Heart right ventricle (tissue), 16 donors: ENCODE data around the gene SRP68. TPM values are rescaled to one million over a fixed set of nuclear protein-coding genes. Genes with fewer than 3 reads are reported as not detected.

Experiments
- ATAC-seq, 8 donors: fragments of 200-7000 bp; cut with Tn5 transposase; one replicate each; pipeline ENCODE4 v1.9.1; 2020; ENCODE audit warnings: mild to moderate bottlenecking in 8 of 8, moderate library complexity in 8 of 8, moderate number of reproducible peaks in 1 of 8
- DNase-seq, 2 donors: peaks; one replicate each; pipeline ENCODE4 v3.0.0-alpha.2; 2020
- H3K27ac ChIP-seq, 10 donors: fragments of 200-600 bp; sonication (generic) in 2 of 10; one replicate each; pipeline versions ENCODE4 v1.5.0 to v1.8.0; 2020 to 2022; ENCODE audit warnings: mild to moderate bottlenecking in 3 of 10
- H3K27me3 ChIP-seq, 7 donors: fragments of 200-600 bp; one replicate each; pipeline ENCODE4 v1.8.0; 2021 to 2022; ENCODE audit warnings: mild to moderate bottlenecking in 2 of 7
- H3K36me3 ChIP-seq, 9 donors: fragments of 200-600 bp; sonication (generic) in 1 of 9; one replicate each; pipeline versions ENCODE4 v1.5.0 to v1.8.0; 2020 to 2022; ENCODE audit warnings: mild to moderate bottlenecking in 2 of 9
- H3K4me1 ChIP-seq, 9 donors: fragments of 200-600 bp; sonication (generic) in 1 of 9; one replicate each; pipeline versions ENCODE4 v1.5.0 to v1.8.0; 2020 to 2022; ENCODE audit warnings: mild to moderate bottlenecking in 4 of 9
- H3K4me3 ChIP-seq, 10 donors: fragments of 200-600 bp; sonication (generic) in 2 of 10; one replicate each; pipeline versions ENCODE4 v1.5.0 to v1.8.0; 2020 to 2022; ENCODE audit warnings: mild to moderate bottlenecking in 7 of 10, moderate library complexity in 2 of 10
- H3K9me3 ChIP-seq, 11 donors: fragments of 200-600 bp in 10 of 11; sonication (generic) in 2 of 11; one replicate each; pipeline versions ENCODE4 v1.5.0 to v1.8.0; 2013 to 2022; ENCODE audit warnings: mild to moderate bottlenecking in 2 of 11, control low read depth in 1 of 11, moderate library complexity in 1 of 11
- CTCF ChIP-seq, 9 donors: fragments of 200-600 bp; sonication (generic) in 2 of 9; IDR thresholded peaks; one replicate each; pipeline versions ENCODE4 v1.5.0 to v1.8.0; 2021 to 2022; ENCODE audit warnings: antibody characterized with exemption in 9 of 9, mild to moderate bottlenecking in 5 of 9, moderate library complexity in 1 of 9
- WGBS, 2 donors: extraction: QIAGEN DNeasy Blood & Tissue Kit; methylation state at CpG; one replicate each; pipeline ENCODE4 v1.1.7; 2013; ENCODE audit warnings: inconsistent platforms in 1 of 2; 5-methylcytosine and 5-hydroxymethylcytosine counted together
- intact Hi-C, 10 donors: fragments of 100-400 bp; cut with DNase I; formaldehyde crosslinking; loops; one replicate each; pipeline versions ENCODE4 v1.11.1 to v1.14.2; 2022
- polyA plus RNA-seq, 2 donors: library from polyadenylated mRNA; stranded (reverse); fragments of 200-250 nt; gene quantifications; one replicate each; pipeline ENCODE4 v1.2.3, GENCODE V29; 2013
- total RNA-seq, 10 donors: library from RNA; stranded (reverse); fragmentation: NEBNext Ultra II Directional in 3 of 10; extraction: Animal tissue kit (Norgen Biotek cat#: 25700) in 3 of 10; gene quantifications; one replicate each; pipeline versions ENCODE4 v1.2.1 to v1.2.4, GENCODE V29; 2021 to 2023
- donor health status: Arrhythmogenic right ventricular cardiomyopathy.
- donor health status: ischemic (EF 13 %, LVEDD 7.1; RV severe dilation, severe dysfunction).
- donor health status: healthy with polysubstance abuse.
- donor health status: DM: no; HTN: yes; CAD: no.
- donor health status: DM: no; HTN: no; CAD: no.
- donor health status: ischemic (EF 25% LVEDD 6.9; RV normal size, moderate dysfunction).
- donor health status: ischemic (EF 25% LVEDD 5.7; RV mildly dilated, moderate dysfunction).
- donor health status: healthy.
- donor health status: DM: yes; HTN: yes; CAD: no.
- donor health status: Ischemic cardiomyopathy.
- donor health status: ischemic (EF 35%, LVEDD 5.7; RV mildly dilated, moderate dysfunction).
- donor health status: nonischemic (EF 11% LVEDD 7.7; RV severe dilation, severe dysfunction).
- donor health status: DM: yes; HTN: yes; CAD: no.
- donor health status: PGD.
- donor health status: ischemic (EF 29% LVEDD 5.4; RV normal size, mild dysfunction).
- donor health status: nonischemic (EF 23%, LVEDD 6.1; RV moderate dilation, normal function).

The SRP68 gene
- total and polyA plus RNA-seq, 12 donors: 26.2 to 69.7 (median 61.7) TPM

- intact Hi-C loops: loop anchor here in 9 of 10 donors (2.0 to 10.0 kb wide), 5 partner anchors 39 to 284 kb away; no protein-coding TSS in a partner anchor
- no peaks in the 10 kb centered on the region for H3K36me3 ChIP-seq
- H3K27ac ChIP-seq: no peak overlapping the region
- DNase-seq (no peak), ATAC-seq (no peak)
- no peak overlapping the region for H3K4me3 ChIP-seq
- no peaks in the 10 kb centered on the region for H3K9me3 ChIP-seq
- peaks cover 0 to 6% (median 4%) of the 10 kb centered on the region in 9 donors for H3K4me1 ChIP-seq
- no peak for TF ChIP-seq CTCF (IDR thresholded peaks at IDR 0.05)
- H3K27me3 ChIP-seq: peaks cover 0 to 9% (median 0%) of the 10 kb centered on the region in 7 donors
- 74 to 77% methylated on average over 14 to 15 of the region's 15 CpGs for WGBS, 2 donors
Observed at GRCh38 chr17:76013377-76013932, 58.9 kb downstream of the SRP68 start.

- Histone ChIP-seq H3K36me3 (no peaks in the 10 kb centered on the region), H3K9me3 (no peaks in the 10 kb centered on the region), H3K27me3 (peaks cover 0 to 9% (median 0%) of the 10 kb centered on the region in 7 donors), H3K4me3 (no peak overlapping the region), H3K4me1 (peaks cover 0 to 6% (median 4%) of the 10 kb centered on the region in 9 donors), H3K27ac (no peak overlapping the region)
- ATAC-seq (no peak), DNase-seq (no peak)
- intact Hi-C loops: loop anchor here in 9 of 10 donors (2.0 to 10.0 kb wide), 5 partner anchors 41 to 285 kb away; no protein-coding TSS in a partner anchor
- TF ChIP-seq CTCF (IDR thresholded peaks at IDR 0.05): no peak
- WGBS, 2 donors: 81 to 82% methylated on average over 3 to 5 of the region's 5 CpGs
Observed at GRCh38 chr17:76011951-76012350, 60.4 kb downstream of the SRP68 start.

- TF ChIP-seq CTCF (IDR thresholded peaks at IDR 0.05): no peak
- peaks cover 0 to 8% (median 0%) of the 10 kb centered on the region in 7 donors for H3K27me3 ChIP-seq
- peaks cover 0 to 14% (median 4%) of the 10 kb centered on the region in 9 donors for H3K4me1 ChIP-seq
- DNase-seq: no peak
- no peaks in the 10 kb centered on the region for H3K36me3 ChIP-seq
- no peak overlapping the region for H3K4me3 ChIP-seq
- intact Hi-C loops: loop anchor here in 9 of 10 donors (5.0 to 10.0 kb wide), 6 partner anchors 103 to 287 kb away; partner anchors contain the start of gene GALK1 (in 1 of the 9)
- ATAC-seq: no peak
- H3K27ac ChIP-seq: no peak overlapping the region
- no peaks in the 10 kb centered on the region for H3K9me3 ChIP-seq
- 85 to 87% methylated on average over 21 of the region's 21 CpGs for WGBS, 2 donors
Observed at GRCh38 chr17:76009969-76010661, 62.2 kb downstream of the SRP68 start.

- no peaks in the 10 kb centered on the region for H3K9me3 ChIP-seq
- 94% methylated on average over 20 of the region's 20 CpGs for WGBS, 2 donors
- H3K4me1 ChIP-seq: peaks cover 0 to 16% (median 4%) of the 10 kb centered on the region in 9 donors
- H3K27ac ChIP-seq: no peak overlapping the region
- no peak for TF ChIP-seq CTCF (IDR thresholded peaks at IDR 0.05)
- intact Hi-C loops: loop anchor here in 2 of 10 donors (5.0 to 10.0 kb wide), 2 partner anchors 102 to 245 kb away; partner anchors contain the start of gene GALK1 (in 1 of the 2)
- DNase-seq (no peak), ATAC-seq (no peak)
- no peak overlapping the region for H3K4me3 ChIP-seq
- peaks cover 0 to 2% (median 0%) of the 10 kb centered on the region in 7 donors for H3K27me3 ChIP-seq
- peaks cover 0 to 3% (median 0%) of the 10 kb centered on the region in 9 donors for H3K36me3 ChIP-seq
Observed at GRCh38 chr17:76009447-76009846, 62.9 kb downstream of the SRP68 start.
